ENCODE results near the gene FYB1.

DNA sequence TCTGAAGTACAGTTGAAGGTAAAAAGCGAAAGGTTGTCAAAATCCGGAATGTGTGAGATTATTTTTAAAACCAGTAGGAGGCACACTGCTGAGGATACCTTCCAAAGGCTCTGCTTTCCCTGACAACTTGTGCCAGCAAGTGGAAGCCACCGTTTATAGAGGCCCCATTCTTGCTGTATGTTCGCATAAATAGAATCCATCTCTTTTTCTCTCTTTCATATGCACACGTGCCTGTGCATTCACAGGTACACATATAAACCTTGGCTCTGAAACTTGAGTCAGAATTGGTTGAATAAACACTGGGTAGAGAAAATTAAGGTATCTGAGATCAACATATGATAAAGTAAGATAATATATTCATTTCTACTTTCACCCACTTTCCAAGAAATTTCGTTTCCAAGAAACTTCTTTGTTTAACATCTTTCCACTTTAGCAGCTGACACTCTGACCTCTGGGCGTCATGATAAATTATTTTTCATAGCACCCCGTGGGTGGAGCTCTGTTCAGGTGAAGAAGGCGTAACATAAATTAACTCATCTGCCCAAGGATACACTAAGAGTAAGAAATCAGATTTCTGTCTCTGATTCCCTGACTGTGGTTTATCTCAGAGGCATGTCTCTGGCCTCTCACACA is 81.4 kb downstream of the FYB1 start:
- TF ChIP-seq, protein P1, sequence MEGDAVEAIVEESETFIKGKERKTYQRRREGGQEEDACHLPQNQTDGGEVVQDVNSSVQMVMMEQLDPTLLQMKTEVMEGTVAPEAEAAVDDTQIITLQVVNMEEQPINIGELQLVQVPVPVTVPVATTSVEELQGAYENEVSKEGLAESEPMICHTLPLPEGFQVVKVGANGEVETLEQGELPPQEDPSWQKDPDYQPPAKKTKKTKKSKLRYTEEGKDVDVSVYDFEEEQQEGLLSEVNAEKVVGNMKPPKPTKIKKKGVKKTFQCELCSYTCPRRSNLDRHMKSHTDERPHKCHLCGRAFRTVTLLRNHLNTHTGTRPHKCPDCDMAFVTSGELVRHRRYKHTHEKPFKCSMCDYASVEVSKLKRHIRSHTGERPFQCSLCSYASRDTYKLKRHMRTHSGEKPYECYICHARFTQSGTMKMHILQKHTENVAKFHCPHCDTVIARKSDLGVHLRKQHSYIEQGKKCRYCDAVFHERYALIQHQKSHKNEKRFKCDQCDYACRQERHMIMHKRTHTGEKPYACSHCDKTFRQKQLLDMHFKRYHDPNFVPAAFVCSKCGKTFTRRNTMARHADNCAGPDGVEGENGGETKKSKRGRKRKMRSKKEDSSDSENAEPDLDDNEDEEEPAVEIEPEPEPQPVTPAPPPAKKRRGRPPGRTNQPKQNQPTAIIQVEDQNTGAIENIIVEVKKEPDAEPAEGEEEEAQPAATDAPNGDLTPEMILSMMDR (IDR thresholded peaks at IDR 0.05), result no peak
- no peak for TF ChIP-seq EZH2 (IDR thresholded peaks at IDR 0.05; ENCODE audit: borderline replicate concordance, insufficient read depth, low read depth, low read length, poor library complexity, severe bottlenecking)

All from B cell (primary cell).